GM18909 (cell line): ENCODE measurements around the gene ETS1.
"Not testable (repeated sequence)": the region's sequence is repeated elsewhere in the genome, so short reads cannot be mapped to it uniquely, and the experiment has no call there.

Source experiments
- ATAC-seq: cut with Tn5 transposase; IDR thresholded peaks from one replicate; pipeline ENCODE4 v1.9.1; 2021; ENCODE audit warnings: mild to moderate bottlenecking; ENCODE audit not compliant: unreplicated experiment, poor library complexity

ETS1 gene

DNA sequence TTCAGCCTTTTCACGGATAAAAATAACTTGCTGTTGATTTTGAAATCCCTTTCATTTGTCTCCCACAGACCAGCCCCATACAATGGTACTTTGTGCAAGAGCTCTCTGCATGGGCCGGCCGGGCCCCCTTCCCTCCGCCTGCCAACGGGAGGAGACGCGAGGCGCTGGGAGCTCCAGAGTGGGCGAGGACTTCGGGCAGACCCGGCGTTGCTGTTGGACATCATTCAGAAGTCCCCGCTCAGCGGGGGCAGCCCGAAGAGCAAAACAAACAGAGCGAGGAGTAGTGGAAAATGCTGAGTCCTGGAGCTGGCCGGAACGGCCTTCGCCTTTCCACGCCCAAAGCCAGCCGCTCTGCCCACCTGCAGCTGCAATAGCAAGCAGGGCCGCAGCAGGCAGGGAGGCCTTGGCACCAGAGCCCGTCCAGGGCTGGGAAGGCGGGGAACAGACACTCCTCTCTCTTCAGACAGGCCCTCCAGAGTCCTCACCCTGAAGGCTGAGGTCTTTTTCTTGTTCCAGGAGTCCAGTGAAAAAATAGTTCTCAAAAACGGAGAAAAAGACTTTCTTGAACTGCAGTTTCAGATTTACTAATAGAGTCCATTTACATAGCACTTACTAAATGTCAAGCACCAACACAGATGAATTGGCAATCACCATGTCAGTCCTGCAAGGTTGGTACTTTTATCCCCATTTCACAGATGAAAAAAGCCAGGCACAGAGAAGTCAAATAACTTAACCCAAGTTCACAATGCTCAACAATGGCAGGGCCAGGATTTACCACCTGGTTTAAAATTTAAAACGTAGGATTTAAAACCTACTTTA, 135.5 kb downstream of the ETS1 start:
- ATAC-seq: no peak

DNA sequence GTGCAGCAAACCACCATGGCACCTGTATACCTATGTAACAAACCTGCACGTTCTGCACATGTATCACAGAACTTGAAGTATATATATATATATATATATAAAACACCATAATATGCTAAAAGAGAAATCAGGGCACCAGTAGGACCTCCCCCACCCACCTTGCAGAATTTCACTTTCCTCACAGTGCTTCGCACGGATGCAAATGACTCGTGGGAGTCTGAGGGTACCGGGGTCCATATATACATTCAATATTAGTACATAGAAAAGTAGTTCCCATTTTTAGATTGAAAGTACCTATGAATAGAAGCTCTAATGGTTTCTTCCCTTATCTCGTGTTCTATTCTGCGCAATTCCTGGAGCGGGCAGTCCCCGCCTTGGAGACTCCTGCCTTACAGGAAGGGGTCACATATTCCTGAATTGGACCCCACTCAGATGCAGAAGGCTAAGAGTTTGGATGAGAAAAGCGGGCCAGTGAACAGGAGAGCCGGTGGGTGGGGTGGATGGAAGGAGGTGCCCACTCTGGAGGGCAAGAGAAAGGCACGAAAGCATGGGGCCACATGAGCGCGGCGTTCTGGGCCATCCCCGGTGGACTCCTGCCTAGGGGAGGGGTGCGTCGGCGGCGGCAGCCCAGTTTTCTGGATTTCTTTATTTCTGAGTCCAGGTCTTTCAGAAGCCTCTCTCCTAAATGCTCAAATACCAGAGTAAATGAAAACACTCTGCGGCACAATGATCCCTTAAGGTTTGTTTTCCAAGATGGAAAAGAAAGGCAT, 136.3 kb downstream of the ETS1 start:
- ATAC-seq: no peak

DNA sequence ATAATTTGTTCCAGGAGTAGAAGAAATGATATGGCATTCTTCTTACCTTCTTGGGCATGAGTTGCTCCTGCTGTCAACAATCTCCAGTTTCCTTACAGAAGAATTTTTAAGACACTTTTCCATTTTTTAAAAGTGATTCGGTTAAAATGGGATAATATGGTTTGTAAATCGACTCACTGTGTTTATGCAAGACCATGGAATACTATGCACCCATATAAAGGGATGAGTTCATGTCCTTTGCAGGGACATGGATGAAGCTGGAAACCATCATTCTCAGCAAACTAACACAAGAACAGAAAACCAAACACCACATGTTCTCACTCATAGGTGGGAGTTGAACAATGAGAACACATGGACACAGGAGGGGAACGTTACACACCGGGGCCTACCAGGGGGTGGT, 136.9 kb downstream of the ETS1 start:
- ATAC-seq: not testable (repeated sequence)

DNA sequence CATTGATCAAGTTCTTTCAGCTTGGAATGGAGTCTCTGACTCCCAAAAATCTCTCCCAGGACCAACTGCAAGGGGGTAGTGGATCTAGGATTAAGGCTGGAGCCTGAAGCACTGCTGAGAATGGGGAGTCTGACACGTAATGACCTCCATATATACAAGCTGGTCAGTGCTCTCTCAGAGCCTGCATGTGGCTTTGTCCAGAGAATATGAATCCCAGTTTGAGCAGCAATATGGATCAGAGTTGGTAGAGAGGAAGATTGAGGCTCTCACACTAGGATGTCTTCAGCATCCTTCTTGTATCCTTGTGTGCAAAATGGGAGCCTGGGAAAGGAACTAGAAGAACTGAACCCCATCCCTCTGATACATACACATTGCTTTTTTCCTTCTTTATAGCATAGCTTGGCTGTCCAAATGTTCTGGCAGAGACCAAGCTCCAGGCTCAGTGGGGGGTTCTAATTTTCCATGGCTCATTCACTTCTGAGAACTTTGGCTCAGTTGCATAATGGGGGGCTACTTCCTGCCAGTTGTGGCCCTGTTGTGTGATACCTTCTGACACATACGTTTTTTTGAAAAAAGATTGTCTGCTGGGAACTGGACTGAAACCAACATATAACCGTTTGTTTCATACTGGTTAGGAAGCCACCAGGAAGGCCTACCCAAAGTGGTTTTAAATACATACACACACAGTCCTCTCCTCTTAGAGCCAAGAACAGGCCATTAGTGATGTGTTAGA, 138.2 kb downstream of the ETS1 start:
- ATAC-seq: no peak

DNA sequence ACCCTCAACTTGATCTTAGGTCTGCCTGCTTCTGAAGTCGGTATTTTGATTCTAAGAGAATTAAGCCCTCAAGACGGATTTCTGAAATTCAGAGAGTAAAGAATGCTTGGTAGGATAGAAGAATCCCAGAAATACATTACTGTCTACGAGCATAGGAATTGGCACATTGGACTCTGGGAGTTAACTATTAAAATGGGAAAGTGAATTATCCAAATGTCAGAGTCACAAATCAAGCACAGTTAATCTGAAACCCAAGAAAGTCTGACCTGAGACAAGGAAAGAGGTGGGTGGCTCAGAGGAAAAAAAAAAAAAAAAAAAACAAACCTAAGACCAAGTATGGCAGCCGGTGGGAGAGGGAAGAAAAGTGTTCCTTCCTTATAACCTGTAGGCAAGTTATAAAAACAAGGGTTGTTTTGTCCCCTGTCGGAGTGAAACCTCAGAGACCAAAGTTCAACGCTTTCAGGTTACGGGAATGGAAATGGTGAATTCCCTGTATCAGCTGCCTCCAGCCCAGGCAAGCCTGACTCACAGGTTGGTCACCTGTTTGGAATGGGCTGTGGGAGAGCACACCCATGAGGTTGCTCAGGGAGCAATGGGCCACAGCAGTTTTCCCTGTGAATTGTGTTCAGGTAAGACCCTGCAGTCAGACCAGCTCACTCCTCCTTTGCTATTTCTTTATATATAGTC, 139.0 kb downstream of the ETS1 start:
- no peak for ATAC-seq

DNA sequence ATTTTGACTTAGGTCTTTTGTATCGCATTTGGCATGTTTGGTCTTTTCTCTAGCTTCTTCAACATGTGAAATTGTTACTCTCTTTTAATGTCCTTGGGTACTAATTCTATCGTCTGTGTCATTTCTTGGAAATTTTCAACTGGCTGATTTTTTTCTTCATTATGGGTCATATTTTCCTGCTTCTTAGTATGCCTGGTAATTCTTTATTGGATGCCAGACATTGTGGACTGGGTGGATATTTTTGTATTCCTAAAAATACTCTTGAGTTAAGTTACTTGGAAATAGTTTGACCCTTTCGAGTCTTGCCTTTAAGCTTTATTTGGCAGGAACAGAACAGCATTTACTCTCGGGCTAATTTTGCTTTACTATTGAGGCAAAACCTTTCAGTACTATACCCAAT, 140.1 kb downstream of the ETS1 start:
- ATAC-seq: no peak

DNA sequence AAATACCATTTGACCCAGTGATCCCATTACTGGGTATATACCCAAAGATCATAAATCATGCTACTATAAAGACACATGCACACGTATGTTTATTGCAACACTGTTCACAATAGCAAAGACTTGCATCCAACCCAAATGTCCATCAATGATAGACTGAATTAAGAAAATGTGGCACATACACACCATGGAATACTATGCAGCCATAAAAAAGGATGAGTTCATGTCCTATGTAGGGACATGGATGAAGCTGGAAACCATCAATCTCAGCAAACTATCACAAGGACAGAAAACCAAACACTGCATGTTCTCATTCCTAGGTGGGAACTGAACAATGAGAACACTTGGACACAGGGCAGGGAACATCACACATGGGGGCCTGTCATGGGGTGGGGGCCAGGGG, 141.4 kb downstream of the ETS1 start:
- not testable (repeated sequence) for ATAC-seq

DNA sequence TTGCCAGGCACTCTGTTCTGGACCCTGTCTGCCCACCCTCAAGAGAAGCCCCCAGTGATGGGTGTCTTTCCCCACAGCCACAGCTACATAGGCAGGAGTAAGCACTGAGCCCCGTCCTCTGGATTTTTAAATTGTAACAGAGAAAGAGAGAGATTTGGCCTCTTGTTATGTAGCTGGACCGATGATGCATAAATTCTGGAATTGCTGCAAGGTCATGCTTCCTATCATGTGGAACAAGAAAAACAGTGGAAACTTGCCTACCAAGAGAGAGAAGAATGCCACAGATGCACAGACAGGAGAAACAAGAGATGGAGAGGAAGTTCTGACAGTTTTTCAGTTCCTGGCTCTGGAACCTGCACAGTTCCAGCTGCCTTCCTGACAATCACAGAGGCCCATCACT, 150.2 kb downstream of the ETS1 start:
- ATAC-seq: no peak

DNA sequence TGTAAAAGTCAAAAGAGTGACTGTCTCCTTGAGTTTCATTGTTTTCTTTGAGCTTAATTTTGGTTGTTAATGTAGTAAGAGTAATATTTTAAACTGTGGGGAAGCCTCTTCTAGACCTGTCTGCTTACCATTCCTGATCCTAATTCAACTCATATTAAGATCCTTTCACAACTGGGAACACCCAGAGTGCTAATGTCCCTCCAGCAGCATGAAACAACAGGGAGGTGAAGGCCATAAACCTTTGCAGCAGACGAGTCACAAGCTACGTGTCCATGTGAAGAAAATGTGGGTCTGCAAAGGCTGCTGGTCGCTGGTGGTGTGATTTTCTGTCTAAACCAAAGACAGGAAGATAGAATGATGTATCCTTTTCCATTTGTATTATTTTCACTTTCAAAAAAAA, 152.5 kb downstream of the ETS1 start:
- no peak for ATAC-seq

DNA sequence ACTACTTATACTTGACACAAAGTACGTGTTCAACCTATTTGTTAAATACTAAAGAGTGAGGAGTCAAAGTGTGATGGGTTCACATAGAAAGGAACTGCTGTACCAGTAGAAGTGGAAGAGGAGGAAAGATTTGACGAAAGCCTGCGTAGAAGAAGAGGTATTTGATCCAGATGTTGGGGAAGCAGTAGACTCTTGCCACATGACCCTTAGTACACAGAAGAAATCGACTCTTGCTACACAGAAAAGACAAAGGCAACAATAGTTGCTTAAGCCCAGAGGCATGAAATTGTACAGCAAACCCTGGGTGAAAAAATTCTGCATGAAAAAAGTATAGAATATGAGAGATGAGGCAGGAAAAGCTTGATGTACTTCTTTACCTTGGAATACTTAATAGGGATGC, 152.9 kb downstream of the ETS1 start:
- ATAC-seq: no peak

DNA sequence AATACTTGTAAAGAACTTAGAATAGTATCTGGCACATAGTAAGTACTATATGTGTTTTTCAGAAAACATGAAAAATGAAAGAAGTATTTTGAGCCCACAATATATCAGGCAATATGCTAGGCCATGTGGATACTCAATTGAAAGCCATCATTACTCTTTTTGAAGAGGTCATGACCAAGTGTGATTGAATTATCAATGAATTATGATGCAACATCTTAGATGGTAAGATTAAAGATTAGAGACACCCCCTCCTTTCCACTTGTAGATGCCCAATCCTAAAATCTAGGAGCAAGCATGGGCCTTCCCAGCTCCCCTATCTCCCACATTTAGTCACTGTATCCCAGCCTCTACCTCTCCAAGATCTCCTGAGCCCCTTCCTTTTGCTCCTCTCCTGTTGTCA, 154.4 kb downstream of the ETS1 start:
- ATAC-seq: no peak

DNA sequence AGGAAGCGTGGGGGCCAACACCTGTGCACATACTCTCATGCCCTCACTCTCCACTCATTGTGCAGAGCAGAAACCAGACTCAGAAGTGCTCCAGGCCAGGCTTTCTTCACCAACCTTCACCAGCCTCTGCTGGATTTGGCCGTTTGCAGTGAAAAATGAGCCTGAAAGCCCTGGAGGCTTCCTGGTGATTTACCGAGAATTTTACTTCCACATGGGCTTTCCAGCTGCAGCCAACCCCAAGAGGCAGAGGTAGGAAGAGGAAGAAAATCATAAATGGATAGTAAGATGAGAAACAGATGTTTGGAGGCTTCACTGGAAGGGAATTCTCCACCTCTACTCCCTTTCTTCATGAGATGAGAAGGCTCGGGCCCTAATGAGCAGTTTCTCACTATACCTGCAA, 155.4 kb downstream of the ETS1 start:
- ATAC-seq: no peak

DNA sequence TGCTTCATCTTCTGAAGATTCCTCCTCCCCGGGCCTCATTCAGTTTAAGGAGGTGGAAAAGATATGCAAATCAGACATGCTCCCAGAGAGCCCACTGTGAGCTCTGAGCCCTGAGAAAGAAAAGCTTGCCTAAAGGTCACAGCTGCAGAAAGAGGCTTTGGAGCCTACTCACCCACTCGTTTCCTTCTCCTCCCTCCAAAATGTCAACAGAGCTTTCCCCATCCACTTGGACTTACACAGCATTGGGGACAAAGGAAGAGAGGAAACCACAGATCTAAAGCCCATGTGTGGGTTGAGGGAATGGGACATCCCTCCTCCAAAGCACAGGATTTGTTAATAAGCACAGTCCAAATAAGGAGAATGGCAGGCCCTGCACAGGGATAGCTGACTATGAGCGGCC, 158.4 kb downstream of the ETS1 start:
- ATAC-seq: no peak

DNA sequence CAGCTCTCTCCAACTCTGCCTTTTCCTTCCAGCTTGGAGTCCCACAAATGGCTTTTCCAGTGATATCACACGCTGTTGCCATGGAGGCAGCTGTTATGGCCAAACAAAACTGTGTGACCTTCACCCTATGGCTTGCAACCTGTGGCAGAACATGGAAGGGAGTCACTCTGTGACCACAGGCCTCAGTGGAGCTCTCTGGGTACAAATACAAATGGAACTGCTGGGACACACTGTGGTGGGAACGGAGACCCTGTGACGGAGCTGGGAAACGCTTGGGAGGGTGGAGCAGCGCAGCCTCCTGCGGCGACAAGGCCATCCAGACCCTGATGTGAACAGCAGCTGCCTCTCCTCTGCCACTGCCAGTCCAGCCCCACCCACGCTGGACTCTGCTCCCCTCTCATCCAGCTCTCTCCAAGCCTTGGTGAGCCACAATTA, 162.5 kb downstream of the ETS1 start:
- no peak for ATAC-seq

DNA sequence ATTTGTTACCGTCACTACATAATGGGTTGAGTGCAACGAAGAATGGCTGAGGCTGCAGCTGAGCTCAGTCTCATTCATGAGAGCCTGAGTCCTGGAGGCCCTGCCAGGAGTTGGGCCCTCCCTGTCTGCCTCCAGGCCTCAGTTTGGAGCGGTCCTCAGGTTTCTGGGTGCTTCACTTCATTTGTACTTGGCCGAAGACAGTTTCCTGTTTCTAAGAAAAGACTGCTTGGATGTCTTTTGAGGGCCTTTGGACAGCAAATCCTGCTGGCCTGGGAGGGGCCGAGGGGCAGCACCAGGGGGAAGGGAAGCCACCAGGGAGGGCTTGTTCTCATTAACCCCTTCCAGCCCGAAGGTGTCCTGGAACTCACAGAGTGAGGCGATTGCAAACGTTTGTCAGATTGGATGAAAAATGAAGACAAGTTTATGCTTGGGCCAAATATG, 163.1 kb downstream of the ETS1 start:
- no peak for ATAC-seq

DNA sequence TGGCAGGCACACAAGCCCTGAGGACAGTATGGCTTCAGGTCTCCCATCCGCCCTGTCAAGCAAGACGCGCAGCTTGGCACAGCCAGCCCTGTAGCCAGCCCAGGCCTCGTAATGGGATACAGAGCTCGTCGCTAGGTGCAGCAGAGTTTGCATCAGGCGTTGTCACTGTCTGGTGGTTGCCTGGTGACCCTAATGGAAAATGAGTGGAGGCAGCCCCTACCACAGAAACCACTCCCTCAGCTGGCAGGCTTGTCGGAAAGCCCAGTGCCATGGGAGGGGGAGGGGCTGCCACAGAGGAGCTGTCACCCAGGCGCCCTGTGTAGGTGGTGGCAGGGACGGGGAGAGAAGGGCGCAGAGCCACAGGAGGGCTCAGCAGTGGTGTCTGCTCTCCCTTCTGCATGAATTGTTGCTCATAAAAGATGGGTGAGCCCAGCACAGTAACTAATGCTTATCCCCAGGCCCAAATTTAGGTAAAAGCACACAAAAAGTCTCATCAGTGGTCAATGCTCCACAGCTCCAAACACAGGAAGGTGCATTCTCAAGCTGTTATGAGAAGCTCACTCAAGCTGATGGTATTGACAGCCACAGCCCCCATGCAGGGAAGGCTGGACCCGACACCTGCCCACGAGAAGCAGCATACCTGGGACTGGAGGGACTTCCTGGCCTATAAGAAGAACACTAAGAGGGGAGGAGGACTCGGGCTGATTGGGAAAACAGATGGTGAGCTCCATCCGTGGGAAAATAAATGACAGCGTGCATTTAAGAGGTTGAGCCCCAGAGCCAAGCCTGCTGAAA, 164.6 kb downstream of the ETS1 start:
- ATAC-seq: peak; percentile 77

DNA sequence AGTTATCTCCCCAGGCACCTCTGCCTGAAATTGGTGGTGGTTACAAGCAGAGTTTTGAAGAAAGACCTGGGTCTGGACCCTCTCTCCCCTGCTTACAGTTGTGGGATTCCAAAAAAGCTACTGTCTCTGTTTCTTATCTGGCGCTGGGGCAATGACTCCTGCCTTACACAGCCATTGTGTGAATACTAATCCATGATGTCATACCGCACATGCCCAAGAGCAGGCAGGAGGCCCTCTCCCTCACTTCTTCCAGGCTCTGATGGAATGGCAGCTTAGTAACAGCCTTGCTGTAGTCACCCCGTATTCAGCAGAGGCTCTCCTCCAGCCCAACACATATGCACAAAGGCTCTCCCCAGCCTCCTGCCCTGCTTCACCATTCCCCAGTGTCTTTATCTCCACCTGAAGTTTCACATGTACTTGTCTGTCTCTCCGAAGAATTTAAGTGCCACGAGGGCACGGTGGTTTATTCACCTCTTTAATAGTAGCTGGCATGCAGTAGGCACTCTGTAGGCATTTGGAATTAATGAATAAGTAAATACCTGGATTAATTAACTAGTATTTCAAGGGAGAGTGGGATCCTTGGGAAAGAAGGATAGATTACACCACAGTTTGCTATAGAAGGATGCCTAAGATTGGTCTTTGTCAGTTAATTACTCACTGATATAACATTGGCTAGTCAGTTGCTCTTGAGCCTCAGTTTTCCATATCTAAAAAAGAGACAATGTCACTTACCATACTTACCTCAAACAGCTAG, 165.6 kb downstream of the ETS1 start:
- no peak for ATAC-seq

DNA sequence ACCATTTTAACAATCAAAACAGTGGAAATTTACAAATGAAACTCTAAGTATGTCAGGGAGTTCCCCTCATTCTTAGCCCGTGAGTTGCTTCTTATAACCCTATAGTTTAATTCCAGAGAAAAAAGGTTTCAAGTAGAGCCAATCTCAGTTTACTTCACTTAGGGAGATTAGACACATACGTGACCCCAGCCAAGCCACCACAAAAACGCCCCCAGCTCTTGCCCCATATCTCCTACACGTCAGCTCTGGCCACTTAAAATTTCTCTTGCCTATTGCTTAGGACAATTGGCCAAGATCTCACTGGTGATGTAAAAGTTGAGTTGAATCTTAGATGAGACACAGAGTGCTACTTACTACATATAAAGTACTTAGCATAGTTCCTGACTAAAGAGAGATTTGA, 166.4 kb downstream of the ETS1 start:
- no peak for ATAC-seq

DNA sequence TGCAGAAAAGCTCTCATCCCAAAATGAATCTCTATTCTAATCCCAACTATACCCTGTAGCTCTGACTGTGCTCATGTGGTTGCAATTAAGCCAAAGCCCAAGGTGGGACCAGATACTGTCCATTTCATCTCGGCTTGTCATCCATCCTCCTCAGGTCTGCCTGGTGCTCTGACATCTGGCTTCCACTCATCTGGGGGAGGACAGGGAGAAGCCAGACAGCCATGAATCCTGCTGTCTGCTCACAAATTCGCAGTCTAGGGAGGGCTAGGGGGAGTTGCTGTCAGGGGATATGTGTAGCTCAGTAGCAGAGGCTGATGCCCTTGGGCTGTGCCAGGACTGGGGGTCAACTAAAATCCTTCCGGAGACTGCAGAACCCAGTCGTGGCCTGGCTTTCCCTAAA, 167.1 kb downstream of the ETS1 start:
- no peak for ATAC-seq
